GM19023 (cell line): Measurements from ENCODE around the gene MICAL3.
"Not testable (repeated sequence)": the region's sequence is repeated elsewhere in the genome, so short reads cannot be mapped to it uniquely, and the experiment has no call there.

Experiments used
- ATAC-seq: cut with Tn5 transposase; IDR thresholded peaks from one replicate; pipeline ENCODE4 v1.9.1; 2021; ENCODE audit warnings: mild to moderate bottlenecking, moderate library complexity; ENCODE audit not compliant: unreplicated experiment

MICAL3 gene

DNA sequence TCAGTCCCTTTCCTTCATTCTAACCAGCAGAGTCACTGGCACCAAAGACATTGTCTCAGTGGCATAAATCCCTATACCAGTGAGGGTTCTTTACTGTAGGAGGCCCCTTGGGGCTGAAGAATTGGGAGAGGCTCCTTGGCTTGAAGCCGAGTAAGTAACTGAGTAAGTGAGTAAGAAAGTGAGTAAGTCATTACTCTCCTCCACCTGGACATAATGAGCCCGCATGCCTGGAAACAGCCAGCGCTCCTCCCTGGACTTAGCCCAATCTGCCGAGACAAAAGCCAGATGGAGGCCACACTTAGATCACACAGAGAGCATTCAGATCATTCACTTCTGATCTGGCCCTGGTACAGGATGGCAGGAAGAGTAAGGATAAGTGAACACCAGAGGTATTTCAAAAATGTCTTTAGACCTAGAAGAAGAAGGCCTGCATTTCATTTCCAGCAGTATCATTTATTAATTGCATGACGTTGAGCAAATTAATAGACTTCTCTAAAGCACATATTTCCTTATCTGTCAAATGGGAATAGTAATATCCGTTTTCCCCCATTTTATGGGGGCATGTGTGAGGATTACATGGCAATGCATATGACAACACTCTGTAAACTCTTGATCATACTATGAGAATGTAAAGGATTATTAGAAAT is 8.2 kb upstream of the MICAL3 start:
- no peak for ATAC-seq

DNA sequence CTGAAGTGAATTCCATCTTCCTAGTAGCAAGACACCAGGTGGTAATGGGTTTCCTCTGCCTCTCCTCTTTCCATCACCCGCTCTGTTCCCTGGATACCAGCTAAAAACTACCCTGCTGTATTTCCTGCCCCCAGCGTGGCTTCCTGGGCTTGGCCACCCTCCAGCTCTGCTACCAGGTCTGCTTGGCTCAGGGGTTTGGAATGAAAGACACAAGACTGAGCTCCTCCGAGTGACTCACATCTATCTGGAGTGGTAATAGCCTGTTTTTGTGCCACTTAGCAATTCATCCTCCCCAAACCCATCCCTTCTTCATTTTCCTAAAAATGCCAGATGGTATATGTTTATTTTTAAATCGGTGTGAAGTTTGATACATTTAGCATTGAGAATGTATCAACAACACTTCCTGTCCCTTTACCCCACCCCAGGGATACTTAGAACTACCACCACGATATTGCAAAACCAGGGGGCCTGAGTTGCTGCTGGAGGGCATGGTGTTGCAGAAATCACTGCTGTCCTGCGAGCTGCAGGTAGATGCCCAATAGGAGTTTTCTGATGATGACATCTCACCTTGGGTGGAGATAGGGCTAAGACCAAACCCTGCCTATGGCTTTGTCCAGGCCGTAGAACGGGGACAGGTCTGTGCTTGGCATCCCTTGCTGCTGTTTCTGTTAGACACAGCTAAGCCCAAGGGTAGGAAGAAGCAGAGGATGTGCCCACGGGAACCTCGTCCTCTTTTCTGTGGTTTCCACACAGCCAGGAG is 7.5 kb upstream of the MICAL3 start:
- no peak for ATAC-seq

DNA sequence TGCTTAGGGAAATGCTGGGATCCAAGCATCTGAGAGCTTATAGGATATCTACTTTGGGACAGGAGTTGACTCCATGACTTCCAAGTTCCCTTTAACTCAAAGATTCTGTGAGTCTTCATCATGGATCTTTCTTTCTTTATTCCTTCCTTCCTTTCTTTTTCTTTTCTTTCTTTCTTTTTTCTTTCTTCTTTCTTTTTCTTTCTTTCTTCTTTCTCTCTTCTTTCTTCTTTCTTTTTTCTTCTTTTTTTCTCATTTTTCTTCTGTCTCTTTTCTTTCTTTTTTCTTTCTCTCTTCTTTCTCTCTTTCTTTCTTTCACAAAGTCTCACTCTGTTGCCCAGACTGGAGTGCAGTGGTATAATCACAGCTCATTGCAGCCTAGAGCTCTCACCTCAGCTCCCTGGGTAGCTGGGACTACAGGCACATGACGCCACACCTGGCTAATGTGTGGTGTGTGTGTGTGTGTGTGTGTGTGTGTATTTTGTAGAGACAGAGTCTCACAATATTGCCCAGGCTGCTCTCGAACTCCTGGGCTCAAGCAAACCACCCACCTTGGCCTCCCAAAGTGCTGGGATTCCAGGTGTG is 5.4 kb upstream of the MICAL3 start:
- ATAC-seq: no peak

DNA sequence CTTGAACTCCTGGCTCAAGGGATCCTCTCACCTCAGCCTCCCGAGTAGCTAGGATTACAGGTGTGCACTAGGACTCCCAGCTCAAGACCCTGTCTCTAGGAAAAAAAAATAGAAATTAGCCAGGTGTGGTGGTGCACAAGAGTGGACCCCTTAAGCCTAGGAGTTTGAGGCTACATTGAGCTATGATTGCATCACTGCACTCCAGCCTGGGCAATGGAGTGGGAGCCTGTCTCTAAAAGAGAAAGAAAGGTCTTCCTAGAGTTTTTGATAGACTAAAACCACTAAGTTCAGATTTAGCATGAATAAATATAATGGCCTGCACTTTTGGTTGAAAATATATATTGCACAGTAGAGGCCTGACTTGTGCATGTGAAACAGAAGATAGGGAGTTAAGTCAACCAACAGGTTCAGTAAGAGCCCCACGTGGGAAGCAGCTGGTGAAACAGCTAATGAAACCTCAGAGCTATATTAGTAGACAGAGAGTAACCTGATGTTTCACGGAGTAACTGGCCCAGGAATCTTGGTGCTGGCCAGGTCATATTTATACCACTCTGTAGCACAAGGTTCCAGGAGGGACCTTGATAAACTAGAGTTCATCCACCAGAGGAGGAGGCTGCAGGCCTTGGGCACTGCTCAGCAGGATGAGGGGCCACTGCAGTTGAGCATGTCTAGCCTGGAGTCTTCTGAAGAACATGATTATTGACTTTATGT is 4.6 kb upstream of the MICAL3 start:
- no peak for ATAC-seq

DNA sequence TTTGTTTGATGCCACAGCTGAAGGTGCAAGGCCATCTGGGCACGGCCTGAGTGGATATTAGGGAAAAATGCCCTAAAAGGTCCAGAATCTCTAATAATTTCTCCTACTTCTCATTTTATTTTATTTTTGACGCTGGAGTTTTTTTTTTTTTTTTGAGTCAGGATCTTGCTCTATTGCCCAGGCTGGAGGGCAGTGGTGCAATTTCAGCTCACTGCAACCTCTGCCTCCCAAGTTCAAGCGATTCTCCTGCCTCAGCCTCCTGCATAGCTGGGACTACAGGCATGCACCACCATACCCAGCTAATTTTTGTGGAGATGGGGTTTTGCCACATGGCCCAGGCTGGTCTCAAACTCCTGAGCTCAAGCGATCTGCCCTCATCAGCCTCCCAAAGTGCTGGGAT is 1.5 kb upstream of the MICAL3 start:
- not testable (repeated sequence) for ATAC-seq

DNA sequence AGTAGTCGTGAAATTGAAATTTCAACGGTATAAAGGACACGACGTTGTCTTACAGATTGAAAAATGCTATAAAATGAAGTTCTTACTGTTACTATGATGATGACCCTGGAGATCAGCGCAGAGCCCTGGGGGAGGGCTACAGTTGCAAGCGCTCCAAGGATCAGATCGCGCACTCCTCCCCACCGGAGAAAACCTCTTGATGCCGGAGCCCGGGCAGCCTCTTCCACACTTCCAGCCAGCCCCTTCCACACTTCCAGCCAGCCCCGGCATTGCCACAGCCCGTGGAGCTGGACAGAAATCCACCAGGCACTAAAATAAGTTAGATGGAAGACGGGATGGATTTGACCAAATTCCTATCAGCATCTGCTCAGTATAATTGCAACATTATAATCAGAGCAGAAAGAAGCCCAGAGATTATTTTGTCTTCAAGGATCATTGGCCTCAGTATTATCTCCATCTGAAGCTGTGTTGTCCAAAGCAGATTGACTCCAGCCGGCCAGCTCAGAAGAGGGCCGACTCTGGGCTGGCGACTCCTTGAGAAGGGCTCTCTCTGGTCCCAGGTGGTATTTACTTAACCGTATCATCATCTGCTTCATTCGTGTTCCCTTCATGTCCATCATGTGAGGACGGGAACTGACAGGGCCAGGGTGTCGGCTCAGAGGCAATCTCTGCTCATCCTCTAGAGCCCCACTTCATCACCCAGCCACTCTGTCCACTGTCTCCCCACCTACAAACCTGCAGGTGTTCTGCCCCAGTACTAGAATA is 777 bp upstream of the MICAL3 start:
- no peak for ATAC-seq

DNA sequence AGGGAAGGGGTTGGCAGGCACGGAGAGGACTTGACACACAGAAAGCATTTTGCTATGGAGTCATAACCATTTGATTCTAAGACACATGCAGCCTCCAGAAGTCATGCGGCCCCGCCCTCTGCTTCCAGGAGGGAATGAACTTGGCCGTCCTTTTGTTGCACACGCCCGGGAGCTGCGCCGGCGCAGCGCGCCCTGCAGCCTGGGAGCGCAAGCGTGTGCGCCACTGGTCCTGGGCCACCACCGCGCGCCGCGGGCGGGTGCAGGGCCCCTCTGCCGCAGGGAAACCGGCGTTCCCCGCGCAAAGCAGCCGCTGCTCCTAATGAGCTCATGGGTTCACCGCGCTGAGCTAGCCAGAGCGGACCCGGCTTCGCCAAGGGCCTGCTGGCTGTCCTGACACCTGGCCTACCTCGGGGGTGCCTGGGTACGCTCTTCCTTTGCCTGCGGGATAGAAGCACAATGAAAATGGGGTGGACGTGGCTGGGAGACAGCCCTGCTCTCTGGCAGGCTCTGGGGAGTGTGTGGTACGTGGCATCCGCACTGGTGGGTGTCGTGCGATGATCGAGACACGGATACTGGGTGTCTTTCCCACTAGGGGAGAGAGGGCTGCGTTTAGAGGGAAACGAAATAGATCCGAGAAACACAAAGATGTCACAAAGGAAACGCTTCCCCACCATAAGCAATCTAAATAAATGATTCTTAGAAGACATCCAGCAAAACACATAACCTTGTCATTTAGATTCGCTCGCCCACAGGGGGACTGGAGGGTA is 669 bp downstream of the MICAL3 start:
- no peak for ATAC-seq

DNA sequence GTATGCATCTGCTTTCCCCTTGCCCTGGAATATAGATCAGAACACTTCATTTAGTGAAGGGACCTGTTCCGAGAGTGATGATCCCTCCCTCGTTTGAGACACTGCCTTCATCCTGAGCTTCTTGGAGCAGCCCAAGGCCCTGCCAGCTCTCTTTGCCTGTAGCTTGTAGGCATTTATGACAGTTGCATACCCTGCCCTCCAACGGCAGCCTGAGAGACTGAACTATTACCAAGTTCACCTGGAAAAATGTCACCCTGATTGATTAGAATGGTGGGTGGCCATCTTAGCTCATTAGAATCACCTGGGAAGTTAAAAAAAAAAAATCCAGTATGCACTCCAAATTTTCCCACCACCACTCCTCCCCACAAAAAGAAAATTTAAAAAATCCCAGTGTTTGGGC is 1.5 kb downstream of the MICAL3 start:
- no peak for ATAC-seq

DNA sequence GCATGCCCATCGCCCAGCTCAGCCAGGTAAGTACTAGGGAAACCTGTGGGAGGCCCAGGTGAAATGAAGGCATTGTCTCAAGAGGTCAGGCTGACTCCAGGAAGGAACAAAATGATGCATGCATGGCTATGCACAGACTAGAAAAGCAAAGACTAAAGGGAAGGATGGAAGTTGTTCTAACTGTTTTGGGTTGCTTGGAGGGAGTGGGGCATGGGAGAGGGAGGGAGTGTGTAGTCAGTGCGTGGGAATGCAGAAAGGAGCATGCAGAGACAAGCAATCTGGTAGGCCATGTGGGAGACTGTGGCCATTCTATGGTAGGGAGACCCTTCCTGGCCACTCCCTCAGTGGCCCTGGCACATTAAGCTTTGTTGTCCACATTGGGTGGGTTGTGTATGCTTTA is 2.9 kb downstream of the MICAL3 start:
- ATAC-seq: no peak

DNA sequence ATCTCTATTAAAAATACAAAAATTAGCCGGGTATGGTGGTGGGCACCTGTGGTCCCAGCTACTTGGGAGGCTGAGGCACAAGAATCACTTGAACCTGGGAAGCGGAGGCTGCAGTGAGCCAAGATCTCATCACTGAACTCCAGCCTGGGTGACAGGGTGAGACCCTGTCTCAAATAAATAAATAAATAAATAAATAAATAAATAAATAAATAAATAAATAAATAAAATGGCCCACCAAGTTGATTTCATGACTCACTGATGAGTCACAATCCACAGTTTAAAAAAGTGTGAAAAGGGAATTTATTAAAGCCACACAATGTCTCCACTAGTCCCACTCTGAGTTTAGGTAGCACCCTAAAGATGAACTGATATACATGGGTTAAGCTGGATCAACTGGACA is 3.6 kb downstream of the MICAL3 start:
- not testable (repeated sequence) for ATAC-seq

DNA sequence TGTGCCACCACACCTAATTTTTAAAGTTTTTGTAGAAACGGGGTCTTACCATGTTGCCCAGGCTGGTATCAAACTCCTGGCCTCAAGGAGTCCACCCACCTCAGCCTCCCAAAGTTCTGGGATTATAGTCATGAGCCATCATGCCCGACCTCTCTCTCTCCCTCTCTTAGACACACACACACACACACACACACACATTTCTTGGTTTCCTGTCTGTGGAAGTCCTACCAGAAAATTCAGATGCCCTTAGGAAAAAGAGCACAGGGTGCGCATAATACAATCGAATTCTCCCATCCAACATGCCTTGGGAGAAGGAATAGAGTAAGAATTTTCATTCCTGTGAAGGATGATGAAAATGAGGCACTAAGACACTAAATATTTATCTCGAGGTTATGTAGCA is 10.4 kb downstream of the MICAL3 start:
- ATAC-seq: no peak

DNA sequence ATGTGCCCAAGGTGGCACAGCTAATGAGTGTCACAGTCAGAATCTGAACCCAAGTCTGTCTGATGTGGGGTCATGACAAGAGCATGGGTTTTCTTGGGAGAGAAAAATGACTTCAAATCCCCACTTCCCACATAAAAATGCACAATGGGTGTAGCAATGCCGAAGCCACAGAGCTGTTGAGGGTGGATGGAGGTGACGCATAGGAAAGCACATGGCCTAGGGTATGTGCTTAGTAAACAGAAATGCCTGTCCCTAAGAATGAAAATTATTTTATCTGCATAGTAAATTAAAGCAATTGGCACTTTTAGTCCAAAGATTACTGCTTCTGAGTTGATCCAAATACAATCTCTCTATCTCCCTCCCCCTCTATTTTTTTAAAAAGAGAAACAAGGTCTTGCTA is 10.9 kb downstream of the MICAL3 start:
- ATAC-seq: no peak

DNA sequence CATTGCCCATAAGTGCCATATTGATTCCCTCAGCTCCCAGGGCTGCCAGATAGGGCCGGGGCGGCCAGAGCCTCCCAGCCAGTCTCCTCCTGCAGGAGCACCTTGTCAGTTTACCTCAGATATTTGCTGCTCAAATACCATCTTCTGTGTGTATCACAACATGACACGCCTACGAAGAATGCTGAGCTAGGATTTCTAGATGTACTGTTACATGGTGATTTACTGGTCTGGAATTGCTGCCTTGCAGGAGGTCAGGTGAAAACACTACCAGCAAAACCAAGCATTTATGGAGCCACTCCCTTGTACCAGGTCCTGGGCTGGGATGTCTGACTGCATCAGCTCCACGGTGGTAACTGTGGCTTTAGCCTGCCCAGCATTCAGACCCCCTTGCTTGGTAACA is 11.8 kb downstream of the MICAL3 start:
- ATAC-seq: no peak

DNA sequence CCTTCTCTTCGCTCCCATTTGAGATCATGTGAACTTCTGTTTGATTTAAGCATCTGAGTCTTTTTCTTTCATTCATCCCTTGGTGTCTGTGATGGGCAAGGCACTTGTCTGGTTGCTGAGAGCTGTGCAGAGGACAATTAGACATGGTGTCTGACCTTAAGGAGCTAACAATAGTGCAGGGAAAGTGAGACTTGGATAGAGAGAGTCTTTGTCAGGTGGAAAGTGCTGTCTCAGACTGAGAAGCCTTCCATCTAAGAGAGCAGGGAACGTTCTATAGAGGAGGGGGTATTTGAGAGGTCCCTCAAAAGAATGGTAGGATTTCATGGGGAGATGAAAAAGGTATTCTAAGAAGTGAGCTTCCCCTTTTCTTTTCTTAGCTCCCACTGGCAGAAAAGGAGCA is 14.1 kb downstream of the MICAL3 start:
- no peak for ATAC-seq

DNA sequence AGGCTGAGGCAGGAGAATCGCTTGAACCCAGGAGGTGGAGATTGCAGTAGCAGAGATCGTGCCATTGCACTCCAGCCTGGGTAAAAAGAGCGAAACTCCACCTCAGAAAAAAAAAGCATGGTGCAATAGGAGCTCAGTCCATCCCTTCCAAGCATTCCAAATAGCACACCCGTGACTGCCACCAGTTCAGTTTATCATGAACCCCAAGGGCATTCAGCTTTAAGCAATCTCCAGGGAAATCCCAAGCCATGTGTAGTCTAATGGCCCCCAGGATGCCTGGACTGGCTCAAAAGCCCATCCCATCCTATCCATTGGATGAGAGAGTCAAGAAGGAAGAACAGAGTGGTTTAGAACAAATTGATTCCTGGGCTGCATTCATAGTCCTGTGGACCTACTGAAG is 16.2 kb downstream of the MICAL3 start:
- ATAC-seq: no peak

DNA sequence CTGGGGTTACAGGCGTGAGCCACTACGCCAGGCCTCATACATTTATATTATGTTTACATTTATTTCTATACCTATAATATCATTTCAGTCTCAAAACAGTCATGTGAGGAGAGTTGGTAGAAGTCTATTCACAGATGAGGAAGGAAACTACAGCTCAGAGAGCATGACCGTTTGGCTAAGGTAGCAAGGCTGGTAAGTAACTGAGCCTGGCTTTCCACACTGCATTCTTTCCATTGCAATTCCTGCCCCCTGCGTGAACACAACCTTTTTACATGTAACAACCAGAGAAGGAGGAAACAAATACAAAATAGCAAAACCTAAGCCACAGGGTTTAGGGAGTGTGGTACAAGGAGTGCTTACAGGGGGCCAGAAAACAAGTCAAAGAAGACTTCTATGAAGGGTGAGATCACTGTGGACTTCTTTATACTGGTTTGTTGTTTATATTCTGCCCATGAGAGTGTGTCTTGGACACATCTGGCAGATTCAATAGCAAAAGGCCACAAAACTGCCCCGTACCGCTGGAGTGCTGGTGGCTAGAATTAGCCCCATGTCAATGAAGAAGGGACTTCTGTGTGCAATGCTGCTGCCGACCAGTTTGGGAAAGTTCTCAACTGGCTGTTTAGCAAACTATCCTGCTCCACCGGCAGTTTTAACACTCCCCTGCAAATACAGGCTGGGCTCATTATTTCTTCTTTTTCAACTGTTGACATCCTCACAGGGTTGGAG is 19.0 kb downstream of the MICAL3 start:
- no peak for ATAC-seq

DNA sequence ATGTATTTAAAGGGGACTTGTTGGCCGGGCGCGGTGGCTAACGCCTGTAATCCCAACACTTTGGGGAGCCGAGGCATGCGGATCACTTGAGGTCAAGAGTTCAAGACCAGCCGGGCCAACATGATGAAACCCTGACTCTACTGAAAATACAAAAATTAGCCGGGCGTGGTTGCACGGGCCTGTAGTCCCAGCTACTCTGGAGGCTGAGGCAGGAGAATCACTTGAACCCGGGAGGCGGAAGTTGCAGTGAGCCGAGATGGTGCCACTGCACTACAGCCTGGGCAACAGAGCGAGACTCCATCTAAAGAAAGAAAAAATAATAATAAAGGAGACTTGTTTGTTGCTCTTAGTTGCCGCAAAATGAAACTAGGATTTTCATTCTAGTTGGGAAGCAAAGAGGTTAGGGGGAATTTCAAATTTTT is 22.5 kb downstream of the MICAL3 start:
- not testable (repeated sequence) for ATAC-seq

DNA sequence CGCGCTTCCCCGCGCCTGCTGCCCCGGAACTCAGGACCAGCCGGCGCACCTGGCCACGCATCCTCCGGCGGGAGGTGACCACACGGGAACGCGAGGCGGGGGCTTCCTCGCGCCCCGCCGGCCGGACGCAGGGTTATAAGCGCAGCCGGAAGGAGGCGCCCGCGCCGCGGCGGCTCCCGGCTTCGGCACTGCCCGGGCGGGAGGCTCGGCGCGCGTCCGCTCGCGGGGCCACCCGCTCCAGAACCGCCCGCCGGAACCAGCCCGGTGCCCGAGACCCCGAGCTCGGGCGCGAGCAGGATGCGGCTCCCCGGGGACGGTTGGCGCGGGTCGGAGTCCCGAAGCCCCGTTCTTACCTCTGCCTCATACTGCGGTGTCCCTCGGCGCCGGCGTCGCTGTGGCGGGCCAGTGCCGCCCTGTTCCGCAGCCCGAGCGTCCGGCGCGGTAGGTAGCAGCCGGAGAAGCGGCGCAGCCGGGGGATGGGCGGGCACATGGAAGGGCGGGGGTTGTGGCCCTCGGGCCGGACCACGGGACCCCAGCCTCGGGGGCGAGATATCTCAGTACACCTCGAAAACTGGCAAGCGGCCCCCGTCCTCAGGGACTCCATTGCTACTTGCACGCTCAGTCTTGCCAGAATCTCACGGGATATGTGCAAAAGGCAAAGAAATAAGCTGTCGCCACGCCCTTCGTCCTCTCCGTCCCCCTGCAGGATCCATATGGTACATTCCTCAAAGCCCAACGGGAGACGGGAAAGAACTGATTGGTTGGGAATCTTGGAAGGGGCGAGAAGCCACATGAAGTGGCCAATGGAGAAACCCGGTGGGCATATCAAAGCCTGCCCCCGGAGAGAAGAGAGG is 23.1 kb downstream of the MICAL3 start:
- no peak for ATAC-seq
